HuH-7 (cell line): ENCODE measurements around the gene SYNDIG1.

Source experiments
- DNase-seq: peaks from one replicate; pipeline ENCODE4 v3.0.0; 2011; ENCODE audit warnings: low spot score

Gene SYNDIG1

DNA sequence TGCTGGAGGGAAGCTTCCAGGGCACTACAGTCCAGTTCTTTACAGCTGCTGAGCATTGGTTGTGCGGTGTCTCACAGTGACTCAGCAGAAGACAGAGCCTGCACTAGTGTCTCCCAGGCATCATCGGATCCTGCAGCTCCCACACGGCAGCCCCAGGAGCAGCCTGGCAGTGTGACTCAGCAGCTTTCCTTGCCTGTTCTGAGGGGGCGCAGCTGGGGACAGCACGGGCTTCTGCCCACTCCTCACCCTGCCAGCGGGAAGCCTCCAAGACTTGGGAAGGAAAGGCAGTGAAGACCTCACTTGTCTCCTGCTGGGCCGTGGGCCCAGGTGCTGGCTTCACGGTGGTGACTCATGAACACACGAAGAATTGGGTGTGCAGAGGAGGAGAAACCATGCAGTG is 165.4 kb downstream of the SYNDIG1 start:
- DNase-seq, result peak; percentile 56

DNA sequence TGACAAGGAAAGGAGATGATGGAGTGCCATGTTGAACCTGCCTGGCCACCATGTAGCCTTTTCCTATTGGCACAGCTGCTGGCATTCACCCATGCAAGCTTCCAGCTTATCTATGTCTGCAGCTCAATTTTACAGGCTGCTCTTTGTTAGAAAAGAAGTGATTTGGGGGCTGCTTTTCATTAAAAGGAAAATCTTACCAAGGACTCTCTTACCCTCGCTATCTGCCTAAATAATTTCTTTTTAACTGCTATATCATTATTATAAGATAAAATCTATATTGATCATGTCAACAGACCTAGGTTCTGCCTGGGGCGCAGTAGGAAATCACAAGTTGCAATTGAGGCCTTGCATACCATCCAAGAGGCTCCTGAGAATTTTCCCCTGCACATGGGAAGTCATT is 167.2 kb downstream of the SYNDIG1 start:
- no peak for DNase-seq

DNA sequence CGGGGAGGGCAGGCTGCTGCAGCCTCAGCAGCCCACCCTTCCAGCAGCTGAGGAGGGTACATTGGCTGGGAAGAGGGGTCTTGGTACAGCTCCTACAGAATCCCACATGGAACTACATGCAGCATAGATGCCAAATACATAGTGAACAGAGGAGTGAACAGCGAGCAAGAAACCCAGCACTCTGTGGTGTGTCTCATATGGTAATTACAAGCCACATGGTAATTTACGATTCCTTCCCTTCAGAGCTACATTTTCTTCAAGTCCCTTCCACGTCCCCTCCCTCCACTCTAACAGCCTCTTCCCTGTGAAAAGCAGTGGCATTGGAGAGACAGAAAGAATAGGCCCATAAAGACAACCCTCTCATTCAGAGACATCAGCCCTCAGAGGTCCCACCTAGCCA is 167.7 kb downstream of the SYNDIG1 start:
- DNase-seq, result no peak

DNA sequence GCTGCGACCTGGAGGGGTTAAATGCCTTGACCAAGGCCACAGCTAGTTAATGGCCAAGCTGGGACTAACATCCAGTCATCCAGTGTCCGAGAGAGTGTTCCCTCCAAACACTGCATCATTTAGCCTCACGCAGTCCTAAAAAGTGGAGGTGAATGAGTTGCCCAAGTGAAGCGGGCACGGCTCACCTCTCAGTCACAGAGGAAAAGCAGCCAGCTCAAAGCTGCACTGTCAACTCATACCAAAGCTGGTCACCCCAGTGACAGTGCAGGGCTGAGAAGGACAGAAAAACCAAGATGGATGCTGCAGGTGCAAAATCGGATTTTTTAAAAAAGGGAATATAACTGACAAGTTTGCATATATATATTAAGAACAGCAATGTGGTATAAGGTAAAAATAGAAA is 168.5 kb downstream of the SYNDIG1 start:
- no peak for DNase-seq

DNA sequence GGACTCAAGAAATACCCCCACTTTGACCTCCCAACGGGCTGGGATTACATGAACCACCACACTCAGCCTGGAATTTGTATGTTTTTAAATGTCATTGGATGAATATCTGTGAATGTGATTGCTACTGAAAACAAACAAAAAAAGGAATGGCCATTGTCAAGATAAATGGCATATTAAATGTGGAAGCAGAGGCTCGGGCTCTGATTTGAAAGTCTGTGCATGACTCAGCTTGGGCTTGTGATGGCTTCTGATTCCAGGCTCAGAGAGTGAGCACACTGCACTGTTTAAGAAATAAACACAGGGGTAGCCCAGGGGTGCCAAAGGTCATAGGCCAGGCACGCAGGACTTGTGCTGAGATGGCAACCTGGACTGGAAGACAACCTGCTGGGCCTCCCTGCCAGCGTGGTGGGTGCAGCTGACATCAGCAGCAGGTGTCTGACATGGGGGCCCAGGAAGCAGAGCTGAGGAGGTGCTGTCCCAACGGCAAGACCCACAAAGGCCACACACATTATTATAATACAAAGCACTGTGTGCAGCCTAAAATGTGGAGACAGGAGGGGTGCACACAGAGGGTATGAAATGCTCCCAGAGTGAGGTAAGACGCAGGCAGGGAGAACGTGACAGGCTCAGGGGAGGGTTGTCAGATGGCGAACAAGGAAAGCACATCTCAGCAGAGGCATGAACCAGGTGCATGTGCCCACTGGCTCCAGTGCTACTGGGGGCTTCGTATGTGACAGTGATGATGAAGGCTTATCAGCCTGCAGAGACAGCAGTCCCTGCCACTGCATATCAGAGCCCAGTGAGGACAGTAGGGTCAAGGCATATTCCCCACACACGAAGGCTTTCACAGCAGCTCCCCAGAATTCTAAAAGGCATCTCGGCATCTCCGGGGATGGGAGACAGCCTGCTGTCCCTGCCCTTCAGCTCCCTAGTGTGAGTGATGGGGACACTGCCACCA is 169.4 kb downstream of the SYNDIG1 start:
- no peak for DNase-seq

DNA sequence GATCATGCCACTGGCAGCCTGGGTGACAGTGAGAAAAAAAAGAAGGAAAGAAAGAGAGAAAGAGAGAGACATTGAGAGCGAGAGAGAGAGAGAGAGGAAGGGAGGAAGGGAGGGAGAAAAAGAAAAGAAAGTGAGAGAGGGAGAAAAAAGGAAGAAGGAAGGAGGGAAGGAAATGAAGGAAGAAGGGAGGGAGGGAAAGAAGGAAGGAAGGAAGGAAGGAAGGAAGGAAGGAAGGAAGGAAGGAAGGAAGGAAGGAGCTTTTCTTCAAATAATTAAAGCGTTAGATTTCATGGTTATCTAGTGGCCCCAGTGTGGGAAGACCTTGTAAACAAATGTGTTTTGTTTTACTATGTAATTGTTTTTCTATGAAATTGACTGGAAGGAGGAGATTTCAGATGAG is 170.8 kb downstream of the SYNDIG1 start:
- no peak for DNase-seq

DNA sequence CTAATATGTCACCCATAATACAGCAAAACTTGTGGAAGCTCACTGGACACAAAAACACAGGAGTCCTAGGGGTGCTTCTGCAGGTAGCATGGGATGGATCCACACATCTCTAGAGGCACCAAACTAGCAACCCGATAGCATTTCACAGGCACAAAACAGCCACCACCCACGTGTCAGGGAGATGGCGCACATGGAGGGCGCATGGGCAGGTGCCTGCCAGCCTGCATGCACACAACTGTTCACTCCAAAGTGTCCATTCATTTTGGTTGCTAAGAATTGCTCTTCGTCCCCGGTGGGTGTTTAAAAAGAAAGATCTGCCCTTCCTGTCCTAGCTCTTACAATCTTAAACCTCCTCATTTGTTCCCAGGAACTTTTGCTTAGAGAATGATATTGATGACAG is 171.3 kb downstream of the SYNDIG1 start:
- DNase-seq, result no peak

DNA sequence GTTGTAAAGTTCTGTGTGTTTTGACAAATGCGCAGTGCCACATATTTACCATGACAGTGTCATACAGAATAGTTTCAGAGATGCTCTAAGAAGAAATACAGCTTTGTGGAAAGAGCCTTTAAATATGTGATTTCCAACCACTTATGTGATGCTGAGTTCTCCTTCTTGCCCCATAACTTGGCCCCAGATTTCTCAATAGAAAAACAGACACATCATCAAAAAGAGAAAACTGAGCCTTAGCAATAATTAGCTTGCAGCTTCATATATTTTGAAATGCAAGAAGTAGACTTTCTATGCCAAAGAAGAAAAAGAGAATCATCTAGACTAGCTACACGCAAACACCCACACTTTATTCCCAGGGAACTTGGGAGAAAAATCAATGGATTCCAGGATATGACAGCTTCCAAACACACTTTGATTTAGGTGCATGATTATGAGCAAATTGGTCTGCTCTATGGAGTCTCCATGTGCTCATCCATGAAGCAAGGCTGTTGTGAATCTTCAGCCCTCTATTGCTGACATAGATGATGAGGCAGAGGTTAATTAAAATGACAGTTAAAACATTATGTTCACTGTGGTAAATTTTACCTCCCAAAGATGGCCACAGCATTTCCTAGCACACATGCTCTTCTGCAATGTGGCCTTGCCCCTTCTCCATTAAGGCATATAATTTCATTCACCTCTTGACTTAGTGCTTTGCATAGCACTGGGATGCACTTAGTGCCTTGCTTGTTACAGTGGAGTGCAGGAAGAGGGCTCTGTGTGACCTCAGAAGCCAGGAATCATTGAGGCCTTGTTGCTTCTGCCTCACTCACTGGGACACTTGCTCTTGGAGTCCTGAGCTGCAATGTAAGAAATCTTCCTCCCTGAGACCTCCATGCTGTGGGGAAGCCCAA is 174.6 kb downstream of the SYNDIG1 start:
- no peak for DNase-seq

DNA sequence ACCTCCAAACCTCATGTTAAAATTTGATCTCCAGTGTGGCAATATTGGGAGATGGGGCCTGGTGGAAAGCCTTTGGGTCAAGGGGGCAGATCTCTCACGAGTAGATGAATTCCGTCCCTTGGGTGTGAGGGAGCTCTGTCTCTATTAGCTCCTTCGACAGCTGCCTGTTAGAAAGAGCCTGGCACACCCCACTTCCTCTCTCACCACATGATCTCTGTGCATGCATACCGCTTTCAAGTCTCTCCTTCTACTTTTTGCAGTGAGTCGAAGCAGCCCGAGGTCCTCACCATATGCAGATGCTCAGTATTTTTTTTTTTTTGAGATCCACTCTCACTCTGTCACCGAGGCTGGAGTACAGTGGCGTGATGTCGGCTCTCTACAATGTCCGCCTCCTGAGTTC is 176.9 kb downstream of the SYNDIG1 start:
- no peak for DNase-seq

DNA sequence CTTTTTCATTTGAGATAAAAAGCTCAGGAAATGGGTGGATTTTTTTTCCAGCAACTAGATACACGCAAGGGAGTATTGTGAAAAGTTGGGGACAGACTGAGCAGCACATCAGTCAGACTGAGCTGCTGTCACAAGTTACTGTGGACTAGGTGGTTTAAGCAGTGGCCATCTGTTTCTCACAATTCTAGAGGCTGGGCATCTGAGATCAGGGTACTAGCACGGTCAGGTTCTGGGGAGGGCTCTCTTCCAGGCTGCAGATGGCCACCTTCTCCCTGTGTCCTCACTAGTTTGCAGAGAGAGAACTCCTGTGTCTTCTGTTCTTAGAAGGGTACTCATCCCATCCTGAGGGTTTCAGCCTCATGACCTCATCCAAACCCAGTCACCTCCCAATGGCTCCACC is 178.3 kb downstream of the SYNDIG1 start:
- no peak for DNase-seq

DNA sequence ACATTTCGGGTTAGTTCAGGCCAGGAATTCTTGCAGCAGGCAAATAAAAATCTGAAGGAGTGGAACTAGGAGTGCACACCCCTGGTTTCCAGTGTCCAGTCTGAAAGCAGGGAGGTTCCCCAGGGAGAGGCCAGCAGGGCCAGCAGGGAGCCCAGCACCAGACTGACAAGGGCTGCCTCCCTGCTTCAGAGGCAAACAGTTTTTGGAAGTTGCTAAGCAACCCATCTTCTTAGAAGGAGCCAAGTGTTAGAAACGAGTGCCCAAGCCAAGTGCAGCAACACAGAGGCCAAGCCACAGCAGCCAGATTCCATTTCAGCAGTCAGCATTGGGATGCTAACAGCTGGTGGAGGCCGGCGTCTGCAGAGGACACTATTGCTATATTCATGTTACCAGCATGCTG is 179.1 kb downstream of the SYNDIG1 start:
- DNase-seq, result no peak

DNA sequence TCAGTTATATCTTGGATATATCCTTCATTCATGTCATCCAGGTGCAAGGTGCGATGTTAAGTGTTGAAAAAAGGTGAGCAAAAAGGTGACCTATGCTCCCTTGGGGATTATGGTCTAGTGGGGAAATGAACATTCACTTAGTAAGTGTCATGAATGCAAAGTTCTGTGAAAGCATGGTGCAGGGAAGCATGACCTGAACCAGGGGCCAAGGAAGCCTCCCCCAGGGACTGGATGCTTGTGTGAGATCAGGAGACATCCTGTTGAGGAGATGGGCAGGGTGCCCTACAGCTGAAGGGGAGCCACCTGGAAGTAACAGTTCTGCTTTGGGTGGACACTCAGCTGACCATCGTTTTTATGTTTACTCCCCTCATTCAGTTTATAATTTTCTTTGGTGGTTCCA is 179.5 kb downstream of the SYNDIG1 start:
- DNase-seq, result no peak

DNA sequence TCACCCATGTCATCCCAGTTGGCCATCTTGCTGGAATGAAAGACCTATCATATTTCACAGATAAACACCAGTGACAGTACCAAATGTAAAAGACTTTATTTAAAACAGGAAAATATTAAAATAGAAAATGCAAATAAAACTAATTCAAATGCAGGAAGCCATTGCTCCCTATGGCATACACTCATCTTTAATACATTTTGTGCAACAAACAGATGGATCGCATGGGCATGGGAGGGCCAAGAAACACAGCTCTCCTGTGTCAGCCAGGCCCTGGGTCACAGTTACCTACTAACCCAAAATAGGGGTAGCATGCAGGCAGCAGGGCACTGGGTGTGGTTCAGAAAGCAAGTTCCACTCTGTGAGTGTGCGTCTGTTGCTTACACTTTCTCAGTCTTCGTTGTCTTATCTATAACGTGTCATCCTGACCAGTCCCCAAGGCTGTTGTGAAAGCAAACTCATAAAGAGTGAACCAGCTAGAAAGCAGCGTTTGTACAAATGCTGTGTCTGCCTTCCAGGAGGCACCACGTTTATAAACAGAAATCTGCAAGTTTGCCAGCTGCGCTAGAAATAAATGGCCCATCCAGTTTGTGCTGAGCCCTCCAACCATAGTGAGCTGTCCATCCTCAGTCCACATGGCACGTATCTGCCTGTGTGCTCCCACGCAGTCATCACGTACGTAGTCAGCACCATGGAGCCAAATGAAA is 180.5 kb downstream of the SYNDIG1 start:
- no peak for DNase-seq

DNA sequence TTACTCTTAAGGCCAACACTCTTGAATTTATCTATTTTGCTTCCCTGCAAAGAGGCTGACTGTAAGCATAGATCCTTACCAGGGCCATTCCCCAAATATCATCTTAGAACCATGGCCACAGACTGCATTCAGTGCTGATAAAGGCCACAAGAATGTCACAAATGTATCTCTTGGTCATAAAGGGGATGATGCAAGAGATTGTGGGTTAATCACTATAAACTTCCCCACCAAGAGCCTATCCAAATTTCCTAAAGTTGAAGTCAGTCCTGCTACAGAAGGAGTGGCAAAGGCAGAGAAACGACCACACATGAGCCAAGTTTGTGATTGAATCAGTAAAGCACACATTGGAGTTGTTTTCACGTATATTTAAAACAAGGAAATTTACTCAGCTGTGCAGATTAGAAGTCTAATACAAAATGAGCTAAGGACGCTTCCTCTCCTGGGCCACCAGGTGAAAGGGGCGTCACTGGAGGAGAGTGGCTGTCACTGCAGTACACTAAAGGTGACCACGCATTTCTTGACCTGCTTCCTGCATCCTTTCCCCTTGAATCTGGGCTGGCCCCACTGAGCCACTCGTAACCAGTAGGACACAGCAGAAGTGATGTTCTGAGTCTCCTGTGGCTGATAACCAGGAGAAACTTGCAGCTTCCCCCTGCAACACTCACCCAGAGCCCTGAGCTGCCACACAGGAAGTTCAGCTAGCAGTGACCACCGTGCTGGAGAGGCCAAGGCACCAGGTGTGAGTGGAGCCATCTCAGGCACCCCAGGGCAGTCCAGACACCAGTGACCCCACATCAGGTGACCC is 181.9 kb downstream of the SYNDIG1 start:
- DNase-seq, result no peak

DNA sequence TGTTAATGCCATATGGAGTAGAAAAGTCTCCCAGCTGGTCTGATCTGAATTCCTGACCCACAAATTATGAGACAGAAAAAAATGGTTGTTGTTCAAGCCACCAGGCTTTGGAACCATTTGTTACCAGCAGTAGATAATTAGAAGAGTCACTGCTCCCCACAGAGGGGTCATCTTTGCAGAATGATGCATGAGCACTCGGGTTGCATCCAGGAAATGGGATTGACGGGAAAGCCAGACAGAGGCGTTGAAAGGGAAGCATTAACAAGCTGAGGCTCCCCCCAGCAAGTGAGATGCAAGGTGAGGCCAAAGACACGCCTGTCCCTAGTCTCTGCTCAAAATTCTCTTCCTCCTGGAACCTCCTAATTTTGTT is 182.5 kb downstream of the SYNDIG1 start:
- DNase-seq, result no peak

DNA sequence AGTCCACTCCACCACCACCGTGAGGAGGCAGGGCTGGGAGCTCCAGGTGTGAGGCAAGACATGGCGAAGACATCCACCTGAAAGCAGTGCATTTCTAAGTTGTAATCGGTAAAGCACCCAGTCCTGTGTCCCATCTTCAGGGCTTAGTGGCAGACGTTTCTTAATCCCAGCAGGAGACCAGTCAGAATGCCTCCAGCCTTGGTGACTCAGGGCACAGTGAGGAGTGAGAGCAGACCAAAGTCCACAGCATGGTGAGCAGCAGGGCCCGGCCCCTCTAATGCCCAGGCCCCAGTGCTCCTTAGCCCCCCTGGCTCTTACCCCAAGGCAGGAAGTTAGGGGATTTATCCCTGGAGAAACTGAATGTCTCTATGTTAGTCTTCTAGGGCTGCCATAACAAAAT is 183.9 kb downstream of the SYNDIG1 start:
- no peak for DNase-seq

DNA sequence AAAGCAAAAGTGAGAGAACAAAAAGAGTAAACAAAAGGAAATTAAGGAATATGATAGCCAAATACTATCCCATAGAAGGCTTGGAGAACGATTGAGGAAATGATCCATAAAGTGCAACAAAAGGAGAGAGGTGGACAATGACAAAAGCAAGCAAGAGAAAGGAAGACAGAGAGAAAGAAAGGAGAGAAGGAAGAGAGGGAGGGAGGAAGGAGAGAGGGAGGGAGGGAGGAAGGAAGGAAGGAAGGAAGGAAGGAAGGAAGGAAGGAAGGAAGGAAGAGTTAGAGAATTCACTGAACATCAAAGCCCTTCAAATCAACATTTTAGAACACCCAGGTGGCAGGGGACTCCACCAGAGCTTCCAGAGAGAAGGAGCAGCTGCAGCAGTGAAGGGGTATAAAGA is 185.0 kb downstream of the SYNDIG1 start:
- DNase-seq, result no peak

DNA sequence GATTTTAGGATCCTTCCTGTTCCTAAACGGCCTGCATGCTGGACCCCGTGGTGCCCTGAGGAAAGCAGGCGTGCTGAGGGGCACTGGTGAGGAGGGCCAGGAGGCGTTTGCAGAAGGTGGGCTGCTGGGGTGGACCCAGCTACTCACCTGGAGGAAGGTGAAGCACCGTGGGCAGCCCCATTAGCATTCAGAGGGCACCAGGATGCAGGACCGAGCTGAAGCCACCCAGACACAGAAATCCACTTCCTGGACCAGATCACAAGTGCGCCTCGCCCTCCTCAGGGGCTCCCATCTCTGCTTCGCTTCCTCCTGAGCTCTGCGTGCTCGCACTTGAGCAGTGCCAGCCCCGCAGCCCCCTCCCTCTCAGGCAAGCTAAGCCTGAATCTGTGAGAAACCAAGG is 187.0 kb downstream of the SYNDIG1 start:
- DNase-seq, result no peak

DNA sequence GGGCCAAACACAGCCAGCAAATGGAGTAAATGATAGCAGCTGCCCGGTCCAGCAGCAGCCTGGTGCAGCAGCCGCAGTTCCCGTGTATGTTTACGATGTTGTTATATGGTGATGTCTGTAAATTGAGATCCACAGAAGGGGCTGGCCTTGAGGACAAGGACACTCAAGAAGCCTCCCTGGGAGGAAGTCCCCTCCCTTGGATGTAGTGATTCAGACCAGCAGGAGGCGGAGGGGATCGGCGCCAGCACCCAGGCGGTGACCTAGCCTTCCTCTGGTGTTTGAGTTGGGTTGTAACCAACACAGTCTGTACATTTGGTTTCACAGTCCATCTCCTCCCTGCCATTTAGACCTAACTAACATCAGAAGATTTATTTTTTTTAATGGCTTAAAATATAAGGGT is 187.8 kb downstream of the SYNDIG1 start:
- no peak for DNase-seq

DNA sequence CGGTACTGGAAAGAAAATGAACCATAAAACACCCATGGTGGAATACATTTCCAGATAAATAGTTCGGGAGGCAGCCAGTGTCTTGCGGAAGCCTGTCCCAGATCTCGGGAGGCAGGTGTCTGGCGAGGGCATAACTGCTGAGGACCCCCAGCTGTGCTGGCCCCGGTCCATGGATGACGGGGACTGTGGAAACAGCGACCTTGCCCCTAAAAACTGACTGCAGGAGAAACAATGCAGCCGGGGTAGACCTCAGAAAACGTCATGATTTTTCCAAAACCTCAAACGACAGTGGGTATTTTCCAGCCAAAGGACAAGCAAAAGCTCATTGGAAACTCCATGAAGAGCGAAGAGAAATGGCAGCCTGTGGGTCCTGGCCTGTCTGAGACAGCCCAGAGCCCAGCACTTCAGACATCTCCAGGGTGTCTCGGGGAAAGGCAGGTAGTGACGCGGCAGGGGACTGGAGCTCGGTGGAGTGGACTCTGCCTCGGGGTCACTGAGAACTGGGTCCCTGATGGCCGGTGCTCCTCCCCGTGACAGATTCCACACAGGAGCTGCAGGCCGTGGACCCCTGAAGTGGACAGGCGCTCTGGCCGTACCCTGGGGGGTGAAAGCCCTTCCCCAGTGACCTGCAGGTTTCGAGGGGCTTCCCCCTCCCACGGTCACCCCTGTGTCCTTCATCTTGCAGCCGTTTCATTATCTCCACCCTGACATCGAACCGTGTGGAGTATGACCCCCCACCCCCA is 188.6 kb downstream of the SYNDIG1 start:
- no peak for DNase-seq
